Smooth muscle cell (in vitro differentiated cells): ENCODE results near the gene YJU2. TPM values are rescaled to one million over a fixed set of nuclear protein-coding genes. Genes with fewer than 3 reads are reported as not detected.
A peak's percentile ranks its signal among the peaks of the same experiment; 100 is the strongest.

Experiments used
- DNase-seq: peaks from one replicate; lab custom pipeline; 2025; ENCODE audit not compliant: unreplicated experiment; lab: John Stamatoyannopoulos, UW
- H2AFZ ChIP-seq: fragments of 200-600 bp; sonication (generic); 2 replicates; pipeline ENCODE4 v1.6.0; 2016; ENCODE audit warnings: antibody characterized with exemption, low read depth, mild to moderate bottlenecking
- H3F3A ChIP-seq: fragments of 200-600 bp; sonication (generic); 2 replicates; pipeline ENCODE4 v1.6.0; 2017; ENCODE audit warnings: antibody characterized with exemption, low read depth
- H3K27ac ChIP-seq: fragments of 200-600 bp; sonication (generic); 2 replicates; pipeline ENCODE4 v1.5.1; 2016; ENCODE audit warnings: low read depth, mild to moderate bottlenecking
- H3K27me3 ChIP-seq: fragments of 200-600 bp; sonication (generic); 2 replicates; pipeline ENCODE4 v1.6.1; 2016; ENCODE audit warnings: low read depth, mild to moderate bottlenecking
- H3K36me3 ChIP-seq: fragments of 200-600 bp; sonication (generic); 2 replicates; pipeline ENCODE4 v1.5.1; 2016; ENCODE audit warnings: low read depth
- H3K4me1 ChIP-seq: fragments of 200-600 bp; sonication (generic); 2 replicates; pipeline ENCODE4 v1.5.1; 2016; ENCODE audit warnings: low read depth
- H3K4me2 ChIP-seq: fragments of 200-600 bp; sonication (generic); 2 replicates; pipeline ENCODE4 v1.6.0; 2016; ENCODE audit warnings: mild to moderate bottlenecking
- H3K4me3 ChIP-seq: fragments of 200-600 bp; sonication (generic); 2 replicates; pipeline ENCODE4 v1.5.1; 2016; ENCODE audit warnings: mild to moderate bottlenecking
- H3K79me2 ChIP-seq: fragments of 200-600 bp; sonication (generic); 2 replicates; pipeline ENCODE4 v1.6.0; 2016; ENCODE audit warnings: low read depth, mild to moderate bottlenecking
- H3K9ac ChIP-seq: fragments of 200-600 bp; sonication (generic); 2 replicates; pipeline ENCODE4 v1.6.0; 2016; ENCODE audit warnings: low read depth
- H3K9me3 ChIP-seq: fragments of 200-600 bp; sonication (generic); replicated peaks from 2 replicates; pipeline ENCODE4 v1.5.1; 2016; ENCODE audit warnings: low read depth
- H4K20me1 ChIP-seq: fragments of 200-600 bp; sonication (generic); 2 replicates; pipeline ENCODE4 v1.6.0; 2016; ENCODE audit warnings: low read depth
- WGBS: methylation state at CpG from one replicate; pipeline ENCODE4 v1.1.7; 2016; ENCODE audit warnings: low lambda C conversion rate; 5-methylcytosine and 5-hydroxymethylcytosine counted together
- polyA plus RNA-seq: library from polyadenylated mRNA; unstranded; fragments of >200 nt; fragmentation: Nextera tagmentation; extraction: Ambion mirVana; gene quantifications from 2 replicates; pipeline ENCODE4 v1.2.1, GENCODE V29; 2016
- total RNA-seq: library from RNA; depleted of rRNA; stranded (reverse); fragments of >200 nt; gene quantifications from 2 replicates; pipeline ENCODE4 v1.2.3, GENCODE V29; 2014
- TF ChIP-seq, protein P1 (sequence below): fragments of 200-600 bp; sonication (generic); IDR thresholded peaks from 2 replicates; pipeline ENCODE4 v1.5.1; 2017; ENCODE audit warnings: borderline replicate concordance, mild to moderate bottlenecking, antibody characterized with exemption; ENCODE audit not compliant: insufficient read depth, poor library complexity, severe bottlenecking

YJU2 gene
- total and polyA plus RNA-seq, 2 experiments from 2014 or later: 8.7 to 12.0 TPM

DNA sequence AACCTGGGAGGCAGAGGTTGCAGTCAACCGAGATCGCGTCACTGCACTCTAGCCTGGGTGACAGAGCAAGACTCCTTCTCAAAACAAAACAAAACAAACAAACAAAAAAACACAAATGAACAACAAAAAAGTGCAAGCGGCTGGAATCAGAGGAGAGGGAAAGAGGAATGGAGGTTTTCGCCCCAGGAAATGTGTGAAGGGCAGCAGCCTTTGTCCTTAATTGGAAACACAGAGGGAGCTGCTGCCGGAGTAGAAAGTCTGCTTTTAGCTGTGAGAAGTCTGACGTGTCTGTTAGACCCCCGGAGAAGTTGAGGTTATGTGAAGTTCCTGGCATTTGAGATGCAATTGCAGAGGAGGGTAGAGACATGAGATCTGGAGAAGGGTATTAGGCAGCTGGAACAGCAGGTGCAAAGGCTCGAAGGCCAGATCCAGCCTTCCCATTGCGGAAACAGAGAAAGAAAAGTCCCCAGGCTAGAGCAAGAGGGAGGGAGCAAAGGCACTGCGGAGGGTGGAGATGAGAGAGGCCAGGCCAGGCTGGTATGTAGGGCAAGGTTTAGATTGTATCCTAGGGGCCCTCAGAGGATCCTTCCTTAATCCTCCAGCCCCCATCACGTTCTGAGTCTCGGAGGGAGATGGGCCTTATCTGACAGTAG lies 54.8 kb downstream of the YJU2 start:
- Histone ChIP-seq H4K20me1 (no peaks in the 10 kb centered on the region), H3K36me3 (no peaks in the 10 kb centered on the region), H3K27me3 (no peaks in the 10 kb centered on the region), H3F3A (no peaks in the 10 kb centered on the region), H3K79me2 (no peaks in the 10 kb centered on the region), H3K4me3 (no peak overlapping the region), H3K9ac (no peak overlapping the region), H2AFZ (no peak overlapping the region), H3K27ac (no peak overlapping the region), H3K9me3 (no peaks in the 10 kb centered on the region), H3K4me1 (no peaks in the 10 kb centered on the region), H3K4me2 (no peak overlapping the region)
- no peak for DNase-seq
- TF ChIP-seq, protein P1, sequence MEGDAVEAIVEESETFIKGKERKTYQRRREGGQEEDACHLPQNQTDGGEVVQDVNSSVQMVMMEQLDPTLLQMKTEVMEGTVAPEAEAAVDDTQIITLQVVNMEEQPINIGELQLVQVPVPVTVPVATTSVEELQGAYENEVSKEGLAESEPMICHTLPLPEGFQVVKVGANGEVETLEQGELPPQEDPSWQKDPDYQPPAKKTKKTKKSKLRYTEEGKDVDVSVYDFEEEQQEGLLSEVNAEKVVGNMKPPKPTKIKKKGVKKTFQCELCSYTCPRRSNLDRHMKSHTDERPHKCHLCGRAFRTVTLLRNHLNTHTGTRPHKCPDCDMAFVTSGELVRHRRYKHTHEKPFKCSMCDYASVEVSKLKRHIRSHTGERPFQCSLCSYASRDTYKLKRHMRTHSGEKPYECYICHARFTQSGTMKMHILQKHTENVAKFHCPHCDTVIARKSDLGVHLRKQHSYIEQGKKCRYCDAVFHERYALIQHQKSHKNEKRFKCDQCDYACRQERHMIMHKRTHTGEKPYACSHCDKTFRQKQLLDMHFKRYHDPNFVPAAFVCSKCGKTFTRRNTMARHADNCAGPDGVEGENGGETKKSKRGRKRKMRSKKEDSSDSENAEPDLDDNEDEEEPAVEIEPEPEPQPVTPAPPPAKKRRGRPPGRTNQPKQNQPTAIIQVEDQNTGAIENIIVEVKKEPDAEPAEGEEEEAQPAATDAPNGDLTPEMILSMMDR: no peak
- WGBS: 54% methylated on average over 13 of the region's 13 CpGs

DNA sequence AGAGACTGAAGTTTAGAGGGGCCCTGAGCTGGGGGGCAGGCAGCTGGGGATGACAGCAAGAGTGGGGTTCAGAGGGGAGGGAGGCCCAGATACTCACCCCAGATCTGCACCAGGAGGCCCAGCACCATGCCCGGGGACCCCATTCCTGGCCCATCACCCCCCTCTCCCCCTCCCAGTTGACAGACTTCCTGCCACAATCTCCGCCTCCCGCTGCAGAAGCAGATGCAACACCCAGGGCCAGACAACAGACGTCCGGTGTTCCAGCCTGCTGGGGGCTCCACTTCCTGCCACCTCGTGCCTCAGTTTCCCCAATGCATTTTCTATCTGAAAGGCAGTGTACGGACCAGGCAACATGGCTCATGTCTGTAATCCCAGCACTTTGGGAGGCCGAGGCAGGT lies 55.4 kb downstream of the YJU2 start, which contains the start of gene TMIGD2:
TMIGD2 (minus strand) TSS at position 147 of the 398 bp plus-strand sequence; CDS start at position 143, 4 bp downstream.
- DNase-seq: no peak
- no peaks in the 10 kb centered on the region for H3K27me3 ChIP-seq
- no peaks in the 10 kb centered on the region for H3K79me2 ChIP-seq
- WGBS: 80% methylated on average over 8 of the region's 8 CpGs
- no peaks in the 10 kb centered on the region for H4K20me1 ChIP-seq
- no peaks in the 10 kb centered on the region for H3K36me3 ChIP-seq
- no peaks in the 10 kb centered on the region for H3F3A ChIP-seq
- H3K9ac ChIP-seq: no peak within 1 kb of the TSS
- no peak within 1 kb of the TSS for H2AFZ ChIP-seq
- no peaks in the 10 kb centered on the region for H3K9me3 ChIP-seq
- no peak within 1 kb of the TSS for H3K4me3 ChIP-seq
- H3K27ac ChIP-seq: no peak within 1 kb of the TSS
- H3K4me1 ChIP-seq: no peaks in the 10 kb centered on the region
- TF ChIP-seq, protein P1: no peak
- no peak within 1 kb of the TSS for H3K4me2 ChIP-seq

GRCh38 chr19:4303819-4304537 lies 57.1 kb downstream of the YJU2 start:
- WGBS: 61% methylated on average over 17 of the region's 18 CpGs
- DNase-seq: no peak
- H3K79me2 ChIP-seq: no peaks in the 10 kb centered on the region
- H3K4me2 ChIP-seq: peak overlapping the region; percentile 60
- no peaks in the 10 kb centered on the region for H3K27me3 ChIP-seq
- H3K27ac ChIP-seq: no peak overlapping the region
- TF ChIP-seq, protein P1: no peak
- no peaks in the 10 kb centered on the region for H3K4me1 ChIP-seq
- no peaks in the 10 kb centered on the region for H3F3A ChIP-seq
- no peak overlapping the region for H3K9ac ChIP-seq
- H3K36me3 ChIP-seq: no peaks in the 10 kb centered on the region
- no peaks in the 10 kb centered on the region for H3K9me3 ChIP-seq
- H4K20me1 ChIP-seq: no peaks in the 10 kb centered on the region
- H3K4me3 ChIP-seq: peak overlapping the region; percentile 48
- H2AFZ ChIP-seq: peak overlapping the region; percentile 27
